ENCODE results near the gene DNAH10.
A peak's percentile ranks its signal among the peaks of the same experiment; 100 is the strongest.

Gene DNAH10

DNA sequence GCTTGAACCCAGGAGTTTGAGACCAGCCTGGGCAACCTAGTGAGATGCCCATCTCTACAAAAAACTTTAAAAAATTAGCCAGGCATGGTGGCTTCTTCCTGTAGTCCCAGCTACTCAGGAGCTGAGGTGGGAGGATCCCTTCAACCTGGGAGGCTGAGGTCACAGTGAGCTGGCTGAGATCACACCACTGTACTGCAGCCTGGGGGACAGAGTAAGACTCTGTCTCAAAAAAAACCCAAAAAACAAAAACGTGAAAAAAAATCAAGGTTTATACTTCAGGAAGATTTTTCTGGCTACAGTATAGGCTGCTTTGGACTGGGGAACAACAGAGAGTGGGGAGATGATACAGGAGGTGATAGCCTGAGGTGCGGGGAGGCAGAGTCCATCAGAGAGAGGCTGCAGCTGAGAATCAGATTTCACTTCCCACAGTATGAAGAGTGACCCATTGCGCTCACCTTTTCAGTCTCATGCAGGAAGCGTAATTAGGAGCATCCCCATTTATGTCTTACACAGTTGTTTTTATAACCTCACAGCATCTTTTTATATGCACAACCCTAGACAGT, 28.9 kb downstream of the DNAH10 start:
- no peak for DNase-seq (ENCODE audit: low spot score)

- DNase-seq (ENCODE audit: low spot score): no peak
Observed at GRCh38 chr12:123794027-123794426, 31.9 kb downstream of the DNAH10 start.

GRCh38 chr12:123798518-123798917, 36.4 kb downstream of the DNAH10 start:
- no peak for DNase-seq (ENCODE audit: low spot score)

- no peak for DNase-seq (ENCODE audit: low spot score)
Observed at GRCh38 chr12:123799227-123799626, 37.1 kb downstream of the DNAH10 start.

GRCh38 chr12:123801573-123802178, 39.6 kb downstream of the DNAH10 start:
- no peak for DNase-seq (ENCODE audit: low spot score)

DNA sequence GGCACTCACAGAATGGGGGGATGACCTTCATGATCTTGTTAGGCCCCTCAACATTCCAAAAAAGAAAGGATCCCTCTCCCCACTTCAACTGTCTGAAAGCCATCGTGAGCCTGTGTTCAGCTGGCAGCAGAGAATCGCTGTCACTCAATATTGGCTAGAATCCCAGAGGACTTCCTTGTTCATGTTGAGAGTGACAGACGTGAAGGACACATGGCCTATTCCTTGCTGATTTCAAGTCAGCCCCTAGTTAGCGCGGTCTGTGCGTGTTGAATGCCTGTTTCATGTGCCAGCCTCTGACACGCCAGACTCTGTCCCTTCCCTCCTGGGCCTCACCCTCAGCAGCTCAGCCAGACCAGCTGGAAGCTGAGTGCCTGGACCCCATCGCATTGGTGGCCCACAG, 43.1 kb downstream of the DNAH10 start:
- DNase-seq (ENCODE audit: low spot score): no peak

- DNase-seq (ENCODE audit: low spot score): no peak
Observed at GRCh38 chr12:123807002-123807401, 44.9 kb downstream of the DNAH10 start.

- no peak for DNase-seq (ENCODE audit: low spot score)
Observed at GRCh38 chr12:123807670-123808069, 45.6 kb downstream of the DNAH10 start.

GRCh38 chr12:123808167-123808566, 46.1 kb downstream of the DNAH10 start:
- DNase-seq (ENCODE audit: low spot score): peak; percentile 59

DNA sequence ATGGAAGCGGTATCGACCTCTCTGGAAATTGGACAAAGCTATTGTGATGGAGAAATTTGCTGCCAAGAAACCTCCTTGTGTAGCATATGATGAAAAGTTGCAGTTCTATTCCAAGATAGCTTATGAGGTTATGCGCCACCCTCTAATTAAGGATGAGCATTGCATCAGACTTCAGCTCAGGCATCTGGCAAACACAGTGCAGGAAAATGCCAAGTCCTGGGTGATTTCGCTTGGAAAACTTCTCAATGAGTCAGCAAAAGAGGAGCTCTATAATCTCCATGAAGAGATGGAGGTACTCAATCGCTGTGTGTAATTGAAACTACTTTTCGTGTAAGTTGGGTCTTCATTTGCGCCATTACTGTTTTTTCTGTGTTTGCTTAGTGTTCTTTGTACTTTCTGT, 51.2 kb downstream of the DNAH10 start:
- DNase-seq (ENCODE audit: low spot score): no peak

DNA sequence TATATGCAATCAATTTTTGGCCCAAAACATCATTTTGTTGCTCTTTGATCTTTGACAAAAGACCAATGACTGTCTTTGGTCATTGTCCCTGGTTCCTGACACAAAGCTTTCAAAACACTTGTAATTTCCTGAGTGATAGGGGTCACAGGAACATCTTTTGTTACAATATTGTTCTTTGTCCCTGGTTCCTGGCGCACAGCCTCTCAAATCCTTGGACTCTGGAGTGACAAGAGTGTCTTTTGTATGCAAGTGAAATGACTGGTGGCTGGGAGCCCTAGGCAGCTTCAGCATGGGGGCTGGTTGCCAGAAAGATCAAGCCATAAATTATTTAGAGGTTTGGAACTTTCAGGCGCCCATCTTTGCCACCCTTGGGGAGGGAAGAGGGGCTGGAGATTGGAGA, 53.9 kb downstream of the DNAH10 start:
- no peak for DNase-seq (ENCODE audit: low spot score)

DNA sequence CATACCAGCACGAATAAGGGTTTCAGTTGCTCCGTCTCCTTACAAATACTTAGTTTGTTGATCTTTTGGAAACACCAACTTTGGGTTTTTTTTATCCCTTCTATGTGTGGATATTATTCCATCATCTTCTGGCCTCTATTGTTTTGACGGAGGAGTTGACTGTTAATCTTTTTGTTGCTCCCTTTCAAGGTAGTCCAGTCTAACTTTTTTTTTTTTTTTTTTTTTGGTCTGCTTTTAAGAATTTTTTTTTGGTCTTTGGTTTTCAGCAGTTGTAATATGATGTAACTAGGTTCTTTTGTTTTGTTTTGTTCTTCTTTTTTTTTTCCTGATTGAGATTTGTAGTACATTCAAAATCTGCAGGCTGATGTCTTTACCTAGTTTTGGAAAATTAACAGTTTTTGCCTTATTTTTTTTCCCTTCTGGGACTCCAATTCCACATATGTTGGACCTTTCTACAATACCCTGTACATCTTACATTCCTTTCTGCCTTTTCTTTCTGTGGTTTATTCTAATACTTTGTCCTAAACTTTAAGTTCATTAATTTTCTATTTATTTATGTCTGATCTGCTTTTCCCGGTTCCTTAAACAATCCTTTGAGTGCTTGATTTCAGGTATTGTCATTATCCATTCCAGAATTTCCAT, 54.9 kb downstream of the DNAH10 start:
- no peak for DNase-seq (ENCODE audit: low spot score)

GRCh38 chr12:123822804-123823203, 60.7 kb downstream of the DNAH10 start:
- DNase-seq (ENCODE audit: low spot score): no peak

DNA sequence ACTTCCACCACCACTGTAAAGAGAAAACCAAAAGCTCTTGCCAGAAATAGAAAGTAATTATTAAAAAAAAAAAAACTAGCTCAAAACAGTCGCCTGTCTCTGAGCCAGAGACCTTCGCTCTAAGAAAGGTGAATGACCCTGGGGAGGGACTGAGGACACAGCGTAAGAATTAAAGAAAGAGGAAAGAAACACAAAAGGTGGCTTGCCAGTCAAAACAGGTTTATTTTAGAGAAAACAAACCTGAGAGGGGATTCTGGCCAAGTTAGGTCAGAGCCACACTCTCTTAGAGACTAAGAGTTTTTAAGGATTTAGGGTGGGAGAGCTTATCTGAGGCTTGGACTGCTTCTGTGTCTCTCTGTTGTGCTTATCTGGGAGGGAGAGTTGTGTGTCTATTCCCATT, 66.0 kb downstream of the DNAH10 start:
- DNase-seq (ENCODE audit: low spot score): no peak

DNA sequence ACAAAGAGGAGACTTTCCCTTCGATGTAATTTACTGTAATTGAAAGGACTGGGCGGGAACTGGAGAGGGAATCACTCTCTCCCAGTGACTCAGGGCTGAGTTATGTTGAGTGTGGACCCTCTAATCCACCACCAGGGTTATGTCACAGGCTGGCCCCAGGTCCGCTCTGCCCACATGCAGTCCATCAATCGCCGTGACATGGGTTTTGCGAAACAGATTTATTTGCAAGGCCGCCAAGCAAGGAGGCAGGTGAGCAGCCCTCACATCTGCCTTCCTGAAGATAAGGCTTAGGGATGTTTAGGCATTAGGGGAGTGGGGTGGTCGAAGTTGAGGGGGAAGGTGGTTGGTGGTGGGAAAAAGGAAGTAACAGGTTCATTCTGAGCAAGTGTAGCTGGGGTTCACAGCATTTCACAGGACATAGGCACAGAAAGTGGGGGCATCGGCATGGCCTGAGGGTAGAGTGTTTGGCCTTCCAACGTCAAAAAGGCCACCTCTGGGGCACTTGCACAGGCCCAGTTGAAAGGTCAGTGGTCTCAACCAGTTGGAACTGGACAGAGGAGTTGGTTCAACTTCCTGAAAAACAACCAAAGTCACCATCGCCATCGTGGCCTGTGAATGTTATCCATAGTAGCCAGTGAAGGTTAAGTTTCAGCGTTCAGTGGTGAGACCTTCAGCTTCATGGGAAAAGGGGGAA, 66.9 kb downstream of the DNAH10 start:
- DNase-seq (ENCODE audit: low spot score): no peak

DNA sequence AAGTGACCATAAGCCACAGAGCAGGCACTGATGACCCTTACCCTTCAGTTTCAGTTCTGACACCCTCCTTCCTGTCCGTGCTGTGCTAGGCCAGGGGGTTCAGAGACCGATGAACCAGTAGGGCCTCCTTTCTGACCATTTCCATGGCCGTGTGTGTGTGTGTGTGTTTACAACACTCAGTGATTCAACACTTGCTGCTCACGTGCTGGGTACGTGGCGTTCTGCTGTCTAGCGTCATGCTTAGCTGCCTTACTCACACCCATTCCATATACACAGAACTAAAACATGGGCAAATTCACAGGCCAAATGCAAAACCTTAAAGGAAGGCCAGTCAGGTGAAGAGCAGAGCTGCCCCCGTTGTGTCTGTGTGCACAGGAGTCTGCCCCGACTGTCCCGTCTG, 67.5 kb downstream of the DNAH10 start:
- DNase-seq (ENCODE audit: low spot score): no peak

- DNase-seq (ENCODE audit: low spot score): no peak
Observed at GRCh38 chr12:123830675-123831074, 68.6 kb downstream of the DNAH10 start.

GRCh38 chr12:123832052-123832451, 70.0 kb downstream of the DNAH10 start:
- DNase-seq (ENCODE audit: low spot score): no peak

DNA sequence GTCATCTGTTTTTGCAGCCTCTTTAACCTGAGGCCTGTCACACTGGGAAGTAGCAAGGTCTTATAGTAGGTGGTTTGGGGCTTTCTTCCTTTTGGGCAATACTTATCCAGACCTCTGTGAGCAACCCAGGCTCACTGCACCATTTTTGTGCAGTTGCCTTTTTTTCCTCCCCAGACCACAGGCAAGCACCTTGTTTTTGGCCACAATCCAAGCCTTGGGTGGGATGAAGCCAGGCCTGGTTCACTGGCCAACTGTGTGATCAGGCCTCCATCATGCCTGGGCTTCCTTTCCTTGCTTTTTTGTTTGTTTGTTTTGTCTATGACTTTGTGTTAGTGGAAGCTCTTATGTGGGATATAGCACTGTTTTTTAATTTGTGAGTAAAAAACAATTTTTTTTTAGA, 71.7 kb downstream of the DNAH10 start:
- no peak for DNase-seq (ENCODE audit: low spot score)

DNA sequence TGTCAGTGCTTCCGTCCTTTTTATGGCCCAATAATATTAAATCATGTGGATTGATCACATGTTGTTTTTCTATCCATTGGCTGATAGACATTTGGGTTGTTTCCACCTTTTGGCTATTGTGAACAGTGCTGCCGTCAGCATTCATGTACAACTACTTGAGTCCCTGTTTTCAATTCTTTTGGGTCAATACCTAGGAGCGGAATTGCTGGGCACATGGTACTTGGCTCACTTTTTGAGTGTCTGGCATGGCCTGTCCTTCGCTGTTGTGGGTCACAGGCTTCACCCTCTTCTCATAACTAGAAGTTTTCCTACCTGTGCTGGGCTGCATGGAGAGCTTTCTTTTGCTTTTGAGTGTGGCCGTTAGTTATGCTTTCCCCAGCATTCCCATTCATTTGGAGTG, 72.7 kb downstream of the DNAH10 start:
- DNase-seq (ENCODE audit: low spot score): no peak

DNA sequence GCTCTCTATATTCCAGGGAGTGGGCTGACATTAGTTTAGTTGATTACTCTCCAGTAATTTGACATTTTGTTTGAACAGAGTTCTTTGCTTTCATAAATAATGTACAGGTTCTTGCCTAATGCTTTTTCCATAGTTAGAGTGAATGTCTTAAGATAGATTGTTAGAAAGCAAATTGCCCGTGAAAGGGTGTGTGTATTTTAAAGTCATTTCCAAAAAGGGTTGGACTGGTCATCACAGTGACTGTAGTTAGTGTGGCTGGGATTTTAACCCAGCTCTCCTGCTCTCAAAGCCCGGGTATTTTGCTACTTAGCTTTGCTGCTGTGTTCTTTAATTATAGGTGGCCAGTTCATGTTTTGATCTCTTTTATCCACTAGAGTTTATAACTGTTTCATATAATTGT, 74.2 kb downstream of the DNAH10 start:
- DNase-seq (ENCODE audit: low spot score): no peak

- DNase-seq (ENCODE audit: low spot score): no peak
Observed at GRCh38 chr12:123839826-123840225, 77.7 kb downstream of the DNAH10 start.

GRCh38 chr12:123840765-123841425, 78.8 kb downstream of the DNAH10 start:
- DNase-seq (ENCODE audit: low spot score): no peak

Data from HuH-7 (cell line).